Activated CD4-positive, alpha-beta T cell treated with anti-CD3 and anti-CD28 coated beads, Interleukin-2, amount 50 U/mL, for 48 hours (primary cell): ENCODE measurements around the gene STK4.
A peak's percentile ranks its signal among the peaks of the same experiment; 100 is the strongest.

ENCODE experiments used
- DNase-seq, 2 experiments: peaks; one replicate each; pipeline ENCODE4 v3.0.0-alpha.2; 2020

The STK4 gene

DNA sequence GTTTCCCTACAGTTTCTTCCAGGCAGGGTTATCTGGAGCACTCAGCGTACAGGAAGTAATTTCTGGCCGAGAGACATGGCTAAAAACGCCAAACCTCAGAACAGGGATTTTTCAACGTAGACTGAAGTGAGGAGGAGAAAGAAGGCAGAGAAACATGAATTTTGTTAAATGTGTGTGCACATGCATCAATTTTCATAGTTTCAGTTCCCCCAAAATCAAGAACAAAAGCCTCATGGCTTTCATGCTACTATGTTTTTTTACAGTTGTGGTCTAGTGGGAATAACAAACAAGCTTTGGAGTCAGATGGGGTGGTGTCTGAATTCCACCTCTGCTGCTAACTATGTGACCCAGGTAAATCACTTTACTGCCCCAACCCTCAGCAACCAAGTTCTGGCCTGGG lies 11.0 kb upstream of the STK4 start:
- DNase-seq = no peak

DNA sequence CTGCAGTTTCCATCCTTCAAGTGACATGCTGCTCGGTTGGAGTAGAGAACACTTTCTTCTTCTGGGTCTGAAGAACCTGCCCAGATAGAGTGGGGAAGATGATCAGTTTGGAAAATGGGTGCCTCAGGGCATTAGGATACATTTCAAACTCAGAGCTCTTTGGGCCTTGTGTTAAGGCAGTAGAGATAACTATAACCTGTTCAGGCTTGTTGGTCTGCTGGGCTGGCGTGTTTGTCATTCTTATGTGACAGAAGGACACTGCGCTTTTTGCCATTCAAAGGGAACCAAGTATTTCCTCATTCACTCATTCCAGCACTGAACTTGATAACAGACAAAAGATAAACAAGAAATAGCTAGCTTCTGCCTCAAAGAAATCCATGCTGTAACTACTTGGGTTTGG lies 9.9 kb upstream of the STK4 start:
- no peak for DNase-seq

DNA sequence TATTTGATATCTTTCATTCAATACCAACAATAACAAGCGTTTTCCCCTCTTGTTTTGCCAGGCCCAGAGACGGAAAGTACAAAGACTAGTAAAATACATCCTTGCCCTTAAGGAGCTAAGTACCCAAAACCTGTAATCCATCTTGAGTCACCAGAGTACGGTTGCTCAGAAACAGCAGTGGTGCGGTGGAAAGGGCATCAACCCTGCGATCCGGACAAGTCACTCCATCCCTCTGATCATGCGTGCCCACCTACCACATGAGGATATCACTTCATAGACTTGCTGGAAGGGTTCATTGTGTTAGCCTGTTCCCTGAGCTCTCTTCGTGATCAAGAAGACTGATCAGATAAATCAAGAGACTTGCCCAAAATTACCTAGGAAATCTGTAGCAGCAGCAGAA lies 8.0 kb upstream of the STK4 start:
- no peak for DNase-seq

DNA sequence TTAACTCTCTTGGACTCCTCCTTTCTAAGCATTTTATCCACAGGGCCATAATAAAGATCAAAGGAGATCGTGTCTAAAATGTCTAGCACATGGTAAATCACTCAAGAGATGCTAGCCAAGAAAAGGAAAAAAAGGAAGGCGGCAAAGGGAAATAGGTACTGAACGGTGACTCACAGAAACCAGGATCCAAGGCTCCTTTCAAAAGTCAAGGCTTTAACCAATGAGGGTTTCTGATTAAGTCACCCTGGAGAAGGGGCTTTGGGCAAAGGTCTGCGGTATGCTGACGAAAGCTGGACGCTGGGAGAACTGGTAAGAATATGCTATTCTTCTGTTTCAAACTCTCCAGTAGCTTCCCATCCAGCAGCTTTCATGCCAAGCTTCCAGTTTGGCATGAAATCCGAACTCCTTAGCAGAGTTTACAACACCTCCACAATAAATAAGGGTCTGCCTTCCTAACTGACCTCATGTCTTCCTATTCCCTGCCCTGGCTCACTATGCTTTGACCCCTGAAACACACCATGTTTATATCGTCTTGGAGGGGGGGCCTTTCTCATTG lies 7.2 kb upstream of the STK4 start:
- DNase-seq = peak; percentile 43 to 62

DNA sequence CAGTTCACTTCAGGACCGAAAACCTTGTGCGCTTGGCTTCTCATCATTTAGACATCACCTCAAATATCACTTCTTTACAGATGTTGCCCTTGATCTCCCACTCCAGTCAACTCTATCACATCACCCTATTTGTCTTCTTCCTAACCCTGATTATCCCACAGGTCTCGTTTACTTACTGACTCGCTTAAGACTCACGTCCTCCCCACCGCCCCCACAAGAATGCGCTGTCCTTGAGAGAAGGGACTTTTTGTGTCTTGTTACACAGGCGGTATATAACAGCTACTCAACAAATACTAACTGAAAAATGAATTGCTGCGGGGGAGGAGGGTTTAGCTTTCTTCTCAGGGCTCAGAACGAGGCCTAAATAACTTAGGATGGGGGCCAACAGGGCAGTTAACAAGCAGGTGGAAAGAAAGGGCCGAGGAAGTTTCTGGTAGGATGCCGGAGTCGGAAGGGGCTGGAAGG lies 6.6 kb upstream of the STK4 start:
- DNase-seq = peak; percentile 76 to 80

DNA sequence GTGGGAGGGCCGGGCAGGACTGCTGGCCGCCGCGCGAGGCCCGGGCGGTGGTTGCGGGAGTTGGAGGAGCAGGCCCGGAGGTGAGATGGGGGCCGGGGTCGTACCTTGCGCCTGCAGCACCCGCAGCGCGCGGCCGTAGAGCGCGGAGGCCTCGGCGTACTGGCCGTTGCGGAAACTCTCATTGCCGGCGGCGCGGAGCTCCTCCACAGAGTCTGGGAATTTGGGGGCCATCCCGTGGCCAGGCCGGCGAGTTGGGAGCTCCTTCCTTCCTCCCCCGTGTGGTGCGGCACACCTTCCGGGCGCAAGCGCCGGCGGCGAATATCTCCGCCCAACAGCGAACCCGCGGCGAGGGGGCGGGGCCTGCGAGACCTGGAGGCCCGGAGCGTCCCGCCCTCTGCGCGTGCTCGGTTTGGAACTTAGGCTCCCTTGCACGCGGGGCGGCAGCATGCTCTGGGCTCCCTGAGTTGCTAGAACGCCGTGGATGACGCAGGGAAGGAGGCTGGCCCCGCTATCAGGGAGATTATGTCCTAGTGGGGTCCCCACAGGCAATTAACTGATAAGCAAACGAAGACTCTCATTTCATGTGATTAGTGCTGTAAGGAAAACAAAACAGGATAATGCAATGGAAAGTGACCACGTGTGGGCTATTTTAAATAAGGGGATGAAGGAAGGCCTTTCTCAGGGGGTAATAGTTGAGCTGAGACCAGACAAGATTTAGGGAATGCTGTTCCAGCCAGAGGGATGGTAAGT lies 6.0 kb upstream of the STK4 start, which contains the start of gene TOMM34:
TSS of gene TOMM34 (minus strand) at position 295 of the 750 bp plus-strand sequence. CDS start at position 231, 64 bp downstream.
- DNase-seq = peak; percentile 97

DNA sequence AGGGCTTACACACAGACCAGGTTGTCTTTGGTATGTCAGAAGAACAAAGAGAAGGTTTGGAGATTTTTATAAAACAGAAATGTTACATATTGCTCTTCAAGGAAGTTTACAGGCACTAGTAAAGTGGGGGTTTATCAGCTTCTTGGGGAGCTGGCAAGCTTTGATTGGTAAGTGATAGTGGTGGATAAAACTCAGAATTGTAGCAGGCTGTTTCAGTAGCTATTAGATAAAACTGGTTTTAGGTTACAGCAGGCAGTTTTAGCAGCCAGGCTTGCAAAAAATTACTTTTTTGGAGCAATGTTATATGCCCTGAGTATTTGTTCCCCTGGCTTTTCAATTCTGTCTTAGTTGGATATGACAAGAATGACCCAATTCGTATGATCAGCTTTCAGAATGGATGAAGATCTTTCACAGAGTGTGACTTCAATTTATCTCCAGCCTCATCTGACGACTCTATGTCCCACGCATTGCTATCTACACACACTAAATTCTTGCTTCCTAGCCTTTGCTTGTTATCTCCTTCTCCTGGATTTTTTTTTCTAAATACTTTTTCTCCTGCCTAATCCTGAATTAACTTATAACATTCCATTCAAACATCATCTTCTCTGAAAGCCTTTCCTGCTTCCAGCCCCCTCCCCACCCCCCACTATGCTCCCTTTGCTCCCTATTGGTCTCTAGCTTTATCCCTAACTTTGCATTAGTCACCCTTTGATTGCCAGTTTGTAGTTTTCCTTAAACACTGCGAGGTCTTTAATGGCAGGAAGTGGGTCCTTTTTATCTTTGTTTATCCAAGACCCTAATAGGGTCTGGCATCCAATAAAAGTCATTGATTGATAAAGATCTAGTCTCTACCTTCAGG lies 5.1 kb upstream of the STK4 start:
- no peak for DNase-seq

DNA sequence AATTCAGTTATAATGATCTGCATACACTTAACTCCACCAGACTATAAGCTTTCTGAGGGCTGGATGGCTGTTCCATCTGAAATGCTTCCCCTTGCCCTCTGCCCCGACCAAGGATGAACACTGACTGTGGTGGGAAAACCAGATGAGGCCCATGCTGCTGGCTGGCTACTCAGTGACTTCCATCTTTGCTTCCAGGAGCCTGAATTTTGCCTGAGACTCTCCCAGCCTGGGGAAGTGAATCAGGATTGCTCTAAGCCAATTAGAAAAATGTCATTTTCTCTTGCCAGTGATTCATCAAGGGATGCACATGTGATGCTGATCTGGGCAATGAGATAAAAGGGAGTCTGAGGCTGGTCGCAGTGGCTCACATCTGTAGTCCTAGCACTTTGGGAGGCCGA lies 4.4 kb upstream of the STK4 start:
- DNase-seq = no peak

DNA sequence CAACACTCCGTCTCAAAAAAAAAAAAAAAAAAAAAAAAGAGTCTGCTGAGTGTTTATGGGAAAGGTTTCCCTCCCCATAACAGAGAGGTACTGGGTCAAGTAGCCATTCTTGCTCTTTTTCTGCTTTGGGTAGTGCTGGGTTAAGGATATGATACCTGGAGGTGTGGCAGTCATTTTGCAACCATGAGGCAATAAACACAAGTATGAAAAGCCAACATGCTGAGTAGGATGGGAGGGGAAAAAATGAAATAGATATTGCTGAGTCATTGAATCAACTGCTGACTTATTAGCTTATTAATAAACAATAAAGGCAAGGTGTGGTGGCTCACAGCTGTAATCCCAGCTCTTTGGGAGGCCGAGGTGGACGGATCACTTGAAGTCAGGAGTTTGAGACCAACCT lies 3.8 kb upstream of the STK4 start:
- DNase-seq = no peak

DNA sequence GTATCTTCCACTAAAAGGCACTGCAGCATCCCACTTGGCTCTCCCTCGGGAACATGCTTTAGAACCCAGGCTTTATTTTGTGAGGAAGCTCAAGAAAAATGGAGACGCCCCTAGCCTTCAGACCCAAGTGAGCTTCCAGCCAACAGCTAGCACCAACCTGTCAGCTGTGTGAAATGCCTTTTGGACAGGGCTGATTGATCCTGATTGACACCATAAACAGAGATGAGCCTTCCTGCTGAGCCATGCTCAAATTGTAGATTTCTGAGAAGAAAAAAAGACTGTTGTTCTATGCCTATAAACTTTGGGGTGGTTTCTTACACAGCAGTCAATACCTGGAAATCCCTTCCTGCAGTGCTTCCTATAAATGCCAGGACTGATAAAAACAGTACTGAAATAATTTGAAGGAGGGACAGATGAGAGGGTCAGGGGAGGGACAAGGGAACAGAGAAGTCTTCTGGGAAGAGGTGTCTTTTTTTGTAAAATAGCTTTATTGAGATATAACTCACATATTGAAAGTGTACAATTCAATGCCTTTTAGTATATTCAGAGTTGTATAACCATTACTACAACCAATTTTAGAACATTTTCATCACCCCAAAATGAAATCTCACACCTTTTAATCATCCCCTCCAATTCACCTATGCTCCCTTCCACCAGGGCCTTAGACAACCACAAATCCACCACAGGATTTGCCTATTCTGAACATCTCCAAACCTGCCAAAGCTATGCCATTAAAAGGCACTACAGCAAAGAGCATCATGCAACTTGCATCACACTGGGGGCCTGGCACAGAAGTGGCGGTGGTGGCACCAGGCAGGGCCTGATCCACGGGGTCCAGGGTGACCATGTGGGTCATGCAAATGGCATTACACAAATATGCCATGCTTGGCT lies 2.7 kb upstream of the STK4 start:
- no peak for DNase-seq

DNA sequence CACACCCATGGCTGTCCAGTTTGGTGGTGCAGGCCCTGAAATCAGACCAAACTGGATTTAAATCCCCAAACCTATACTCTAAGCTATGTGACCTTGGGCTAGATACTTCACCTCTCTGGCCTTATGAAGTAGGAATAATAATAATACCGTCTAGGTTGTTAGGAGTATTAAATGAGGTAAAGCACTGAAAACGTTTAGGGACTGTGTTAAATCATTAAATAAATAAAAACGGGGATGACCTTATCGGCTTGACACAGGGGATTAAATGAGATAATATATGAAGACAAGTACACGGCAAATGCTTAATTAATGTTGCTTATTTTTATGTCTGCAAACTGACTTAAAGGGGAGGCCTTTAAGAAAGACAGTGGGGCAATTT lies 672 bp upstream of the STK4 start:
- no peak for DNase-seq

DNA sequence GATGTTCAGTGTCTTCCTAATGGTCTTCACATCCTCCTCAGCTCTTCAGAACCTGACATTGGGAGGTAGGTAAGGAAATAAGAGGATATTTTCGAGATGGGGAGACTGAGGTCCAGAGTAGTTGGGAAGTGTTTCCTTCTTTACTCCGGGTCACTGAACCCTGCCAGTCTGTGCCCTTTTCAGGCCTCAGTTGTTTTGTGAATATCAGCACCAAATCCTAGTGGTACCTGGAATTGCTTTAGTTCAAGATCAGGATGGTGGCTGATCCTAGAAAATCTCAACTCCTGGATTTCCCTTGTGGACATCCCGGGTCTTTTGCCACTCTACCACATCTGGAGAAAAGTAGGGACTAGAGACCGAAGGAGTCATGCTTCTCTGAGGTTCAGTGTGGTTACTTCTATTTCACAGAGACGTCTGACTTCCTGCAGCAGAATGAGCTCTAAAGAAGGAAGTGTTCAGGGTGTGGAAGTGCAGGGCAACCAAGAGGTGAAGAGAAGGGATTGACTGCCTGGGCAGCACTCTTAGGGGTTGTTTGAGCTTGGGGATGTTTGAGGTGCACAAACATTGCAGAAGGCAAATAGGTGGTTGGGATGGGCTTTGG lies 995 bp downstream of the STK4 start:
- peak in 1 of 2 experiments; percentile 27 for DNase-seq

DNA sequence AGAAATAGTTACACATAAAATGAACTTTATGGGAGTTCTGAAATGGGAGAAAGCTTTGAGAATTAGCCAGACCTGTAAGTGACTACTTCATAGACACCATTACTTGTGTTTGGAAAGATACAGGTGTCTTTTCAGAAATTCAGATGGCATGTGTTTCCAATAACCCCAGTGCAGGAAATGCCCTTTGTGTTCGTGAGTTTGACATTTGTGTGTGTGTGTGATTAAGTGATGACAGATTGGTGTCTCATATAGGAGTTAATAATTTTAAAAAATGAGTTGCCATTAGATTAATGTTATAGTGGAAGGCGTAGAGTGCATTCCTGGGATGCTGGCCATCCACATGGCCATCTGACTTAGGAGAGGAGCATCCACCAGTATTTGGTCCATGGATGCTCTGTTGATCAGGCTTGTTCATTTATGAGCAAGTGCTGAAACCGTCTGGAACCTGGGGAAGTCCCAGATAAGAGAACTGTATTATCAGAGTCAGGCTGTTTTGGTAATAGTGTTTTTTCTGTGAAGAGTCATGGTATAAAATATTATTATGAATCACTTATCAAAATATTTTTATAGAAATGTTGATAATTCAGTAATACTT lies 3.1 kb downstream of the STK4 start:
- peak in 1 of 2 experiments; percentile 35 for DNase-seq

DNA sequence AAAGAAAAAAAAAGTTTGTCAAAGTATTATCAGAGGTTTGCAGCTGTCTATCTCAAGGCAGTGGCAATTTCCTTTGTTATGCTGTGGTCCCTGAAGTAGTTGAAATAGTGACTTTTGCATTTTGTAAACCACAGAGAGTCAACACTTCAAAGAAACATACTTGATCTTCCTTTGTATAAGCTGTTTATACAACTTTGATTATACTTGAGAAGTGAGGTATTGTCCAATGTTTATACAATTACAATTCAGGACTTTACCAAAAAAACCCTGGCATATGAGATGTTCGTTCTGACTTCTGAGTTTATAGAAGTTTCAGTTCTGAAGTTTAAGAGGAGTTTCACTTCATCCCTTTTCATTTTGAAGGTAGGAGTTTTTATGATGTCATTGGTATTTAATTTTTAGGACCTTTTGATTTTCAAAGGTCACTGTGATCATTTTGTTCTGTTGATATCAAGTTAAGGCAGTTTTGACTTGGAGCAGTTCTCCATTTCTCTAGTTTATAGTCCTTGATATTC lies 4.0 kb downstream of the STK4 start:
- DNase-seq = no peak

DNA sequence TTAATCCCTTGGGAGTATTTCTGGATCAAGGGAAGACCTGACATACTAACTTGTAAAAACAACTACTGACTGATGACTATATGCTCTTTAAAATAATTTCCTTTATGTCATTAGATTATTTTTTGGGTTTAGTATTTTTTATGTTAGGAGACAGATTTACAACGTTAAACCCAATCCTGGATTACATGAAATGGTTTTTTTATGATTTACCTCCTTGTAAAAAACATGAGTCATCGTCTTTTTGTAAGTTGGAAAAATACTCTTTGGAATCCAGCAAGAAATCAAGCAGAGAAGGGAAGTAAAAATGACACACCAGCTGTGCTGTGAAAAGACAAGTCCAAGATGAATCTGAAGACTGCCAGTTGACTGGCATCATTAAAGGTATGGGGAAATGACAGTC lies 6.7 kb downstream of the STK4 start:
- no peak for DNase-seq

DNA sequence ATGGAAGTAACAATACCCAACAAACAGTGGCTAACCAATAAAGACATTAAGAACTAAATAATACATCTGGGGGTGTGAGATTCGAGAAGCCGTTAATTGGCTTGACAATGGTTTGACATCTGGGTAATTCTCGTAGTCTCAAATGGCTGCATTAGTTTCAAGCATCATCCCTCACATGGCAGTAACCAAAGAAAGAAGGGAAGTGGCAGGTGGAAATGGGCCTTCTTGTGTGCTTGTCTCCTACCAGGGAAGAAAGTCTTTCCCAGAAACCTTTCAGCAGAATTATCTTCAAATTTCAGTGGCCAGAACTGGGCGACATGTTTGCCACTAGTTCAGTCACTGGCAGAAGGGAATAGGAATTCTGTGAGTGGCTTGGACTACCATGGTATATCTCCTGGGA lies 10.4 kb downstream of the STK4 start:
- DNase-seq = no peak

DNA sequence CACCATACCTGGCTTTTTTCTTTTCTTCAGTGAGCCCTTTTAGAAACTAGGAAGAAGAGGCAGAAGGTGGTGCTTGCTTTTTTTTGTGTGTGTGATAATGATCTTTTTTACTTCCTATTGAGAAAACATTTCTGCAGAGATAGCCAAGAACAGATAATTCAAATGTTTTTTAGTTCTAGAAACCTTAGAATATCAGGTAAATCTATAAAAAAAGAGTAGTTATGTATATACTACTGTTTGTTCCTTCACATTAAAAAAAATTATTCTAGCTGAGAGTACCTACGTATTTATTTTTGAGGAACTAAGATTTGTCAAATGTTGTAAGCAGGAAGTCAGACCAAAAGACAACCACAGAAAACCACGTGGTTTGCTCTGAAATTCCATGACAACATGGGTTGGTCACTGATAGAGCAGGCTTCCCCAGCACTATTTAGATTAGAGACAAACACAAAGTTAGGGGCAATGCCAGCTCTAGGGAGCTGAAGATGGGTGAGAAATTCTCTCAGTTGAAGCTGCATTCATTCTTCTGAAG lies 12.8 kb downstream of the STK4 start:
- DNase-seq = peak in 1 of 2 experiments; percentile 53

DNA sequence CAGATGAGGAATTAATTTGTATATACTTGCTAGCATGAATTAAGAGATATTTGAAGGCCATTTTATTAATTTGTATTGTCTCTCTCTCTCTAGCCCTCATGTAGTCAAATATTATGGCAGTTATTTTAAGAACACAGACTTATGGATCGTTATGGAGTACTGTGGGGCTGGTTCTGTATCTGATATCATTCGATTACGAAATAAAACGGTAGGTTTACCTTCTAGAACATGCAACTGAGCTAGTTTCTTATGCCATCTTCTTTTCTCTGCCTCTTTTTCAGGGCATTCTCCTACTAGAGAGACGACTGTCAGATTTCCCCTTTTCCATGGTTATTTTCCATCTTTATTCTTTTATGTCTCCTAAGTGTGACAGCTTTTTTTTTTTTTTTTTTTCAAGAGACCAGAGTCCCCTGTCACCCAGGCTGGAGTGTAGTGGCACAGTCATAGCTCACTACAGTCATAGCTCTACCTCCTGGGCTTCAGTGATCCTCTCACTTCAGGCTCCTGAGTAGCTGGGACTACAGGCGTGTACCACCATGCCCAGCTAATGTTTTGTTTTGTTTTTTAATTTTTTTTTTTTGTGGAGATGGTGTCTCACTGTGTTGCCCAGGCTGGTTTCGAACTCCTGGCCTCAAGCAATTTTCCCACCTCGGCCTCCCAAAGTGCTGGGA lies 15.6 kb downstream of the STK4 start:
- DNase-seq = no peak

DNA sequence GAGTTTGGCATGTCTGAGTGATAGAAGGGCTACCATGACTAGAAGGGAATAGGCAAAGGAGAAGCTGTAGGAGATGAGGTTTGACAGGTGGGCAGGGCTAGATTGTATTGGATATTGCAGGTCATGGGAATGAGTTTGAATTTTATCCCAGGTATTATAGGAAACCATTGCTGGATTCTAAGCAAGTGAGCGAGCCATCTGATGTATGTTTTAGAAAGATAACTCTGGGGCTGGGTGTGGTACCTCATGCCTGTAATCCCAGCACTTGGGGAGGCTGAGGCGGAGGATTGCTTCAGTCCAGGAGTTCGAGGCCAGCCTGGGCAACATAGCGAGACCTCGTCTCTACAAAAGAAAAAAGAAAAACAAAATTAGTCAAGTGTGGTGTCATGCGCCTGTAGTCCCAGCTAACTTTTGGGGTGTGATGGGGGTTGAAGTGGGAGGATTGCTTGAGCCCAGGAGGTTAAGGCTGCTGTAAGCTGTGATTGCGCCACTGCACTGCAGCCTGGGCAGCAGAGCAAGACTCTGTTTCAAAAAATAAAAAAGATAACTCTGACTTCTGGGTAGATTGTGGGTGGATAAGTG lies 16.9 kb downstream of the STK4 start:
- no peak for DNase-seq

DNA sequence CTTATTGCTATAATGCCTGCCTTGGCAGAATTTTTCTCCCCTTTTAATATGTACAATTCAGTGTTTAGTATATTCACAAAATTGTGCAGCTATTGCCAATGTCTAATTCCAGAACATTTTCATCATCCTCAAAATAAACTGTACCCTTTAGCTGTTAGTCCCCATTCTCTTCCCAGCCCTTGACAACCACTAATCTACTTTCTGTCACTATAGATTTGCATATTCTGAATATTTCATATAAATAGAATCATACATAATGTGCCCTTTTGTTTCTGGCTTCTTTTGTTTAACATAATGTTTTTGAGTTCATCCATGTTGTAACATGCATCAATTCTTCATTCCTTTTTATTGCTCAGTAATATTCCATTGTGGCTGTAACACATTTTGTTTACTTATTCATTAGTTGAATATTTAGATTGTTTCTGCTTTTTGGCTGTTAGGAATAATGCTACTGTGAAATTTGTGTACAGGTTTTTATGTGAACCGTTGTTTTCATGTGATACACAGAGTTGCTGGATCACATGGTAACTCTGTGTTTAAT lies 22.4 kb downstream of the STK4 start:
- no peak for DNase-seq
